PC-9 (cell line): ENCODE data around the gene GATAD1. TPM values are rescaled to one million over a fixed set of nuclear protein-coding genes. Genes with fewer than 3 reads are reported as not detected.

Experiments
- BruUV-seq: library from RNA; stranded (reverse); fragments of 400-500 nt; replicated peaks from 2 replicates; lab custom pipeline; 2021; lab: Mats Ljungman, UMichigan
- CTCF ChIA-PET: fragments of 300-600 bp; sonication (Branson Sonifier 250); formaldehyde crosslinking; loops from one replicate; lab custom pipeline; 2022; ENCODE audit warnings: antibody characterized with exemption; lab: Charles Lee
- POLR2A ChIA-PET: fragments of 300-600 bp; sonication (Branson Sonifier 250); formaldehyde crosslinking; loops from one replicate; lab custom pipeline; 2022; ENCODE audit warnings: antibody characterized with exemption; ENCODE audit not compliant: unreplicated experiment; lab: Charles Lee
- DNase-seq, 2 experiments: peaks; one replicate each; pipeline versions ENCODE4 v3.0.0 to v3.0.0-alpha.2; 2015 to 2022; ENCODE audit warnings: mixed read lengths in 1 of 2
- H2AFZ ChIP-seq: fragments of 200-600 bp; sonication (generic); 2 replicates; pipeline ENCODE4 v1.8.1; 2017; ENCODE audit warnings: antibody characterized with exemption
- H3F3A ChIP-seq: fragments of 200-600 bp; sonication (generic); 2 replicates; pipeline ENCODE4 v1.8.1; 2017; ENCODE audit warnings: antibody characterized with exemption, mild to moderate bottlenecking, low read depth; ENCODE audit not compliant: insufficient read depth
- H3K27ac ChIP-seq: fragments of 200-600 bp; sonication (generic); 2 replicates; pipeline ENCODE4 v1.6.1; 2016; ENCODE audit warnings: mixed run types
- H3K27me3 ChIP-seq: fragments of 200-600 bp; sonication (generic); 2 replicates; pipeline ENCODE4 v1.6.1; 2016; ENCODE audit warnings: low read depth, mixed run types; ENCODE audit not compliant: insufficient read depth
- H3K36me3 ChIP-seq: fragments of 200-600 bp; sonication (generic); 2 replicates; pipeline ENCODE4 v1.6.1; 2016; ENCODE audit warnings: low read depth, mixed run types
- H3K4me1 ChIP-seq: fragments of 200-600 bp; sonication (generic); replicated peaks from 2 replicates; pipeline ENCODE4 v1.6.1; 2016; ENCODE audit warnings: mixed run types; ENCODE audit not compliant: insufficient read depth
- H3K4me2 ChIP-seq: fragments of 200-600 bp; sonication (generic); 2 replicates; pipeline ENCODE4 v1.6.1; 2017; ENCODE audit warnings: mixed run types
- H3K4me3 ChIP-seq: fragments of 200-600 bp; sonication (generic); 2 replicates; pipeline ENCODE4 v1.6.1; 2016; ENCODE audit warnings: mixed run types
- H3K79me2 ChIP-seq: fragments of 200-600 bp; sonication (generic); 2 replicates; pipeline ENCODE4 v1.6.1; 2017; ENCODE audit warnings: low read depth, mixed run types
- H3K9me2 ChIP-seq: fragments of 200-600 bp; sonication (generic); 2 replicates; pipeline ENCODE4 v1.8.1; 2017; ENCODE audit warnings: mild to moderate bottlenecking; ENCODE audit not compliant: insufficient read depth
- H3K9me3 ChIP-seq: fragments of 200-600 bp; sonication (generic); 2 replicates; pipeline ENCODE4 v1.8.1; 2016; ENCODE audit warnings: low read depth; ENCODE audit not compliant: insufficient read depth
- H4K20me1 ChIP-seq: fragments of 200-600 bp; sonication (generic); 2 replicates; pipeline ENCODE4 v1.8.1; 2017; ENCODE audit not compliant: insufficient read depth
- EZH2 ChIP-seq: fragments of 200-600 bp; sonication (generic); IDR thresholded peaks from 2 replicates; pipeline ENCODE4 v1.8.0; 2017; ENCODE audit warnings: antibody characterized with exemption, low read depth
- intact Hi-C: fragments of 100-400 bp; cut with micrococcal nuclease; formaldehyde crosslinking; loops from one replicate; pipeline ENCODE4 v1.10.0; 2022; ENCODE audit not compliant: unreplicated experiment
- total RNA-seq: library from RNA; stranded (reverse); gene quantifications from 2 replicates; pipeline ENCODE4 v1.2.3, GENCODE V29; 2021
- TF ChIP-seq, protein P1 (sequence below): fragments of 200-600 bp; sonication (generic); conservative IDR thresholded peaks from 2 replicates; pipeline ENCODE4 v1.6.1; 2017; ENCODE audit warnings: mixed run types, antibody characterized with exemption, mild to moderate bottlenecking, moderate library complexity

GATAD1 gene
- total RNA-seq, 1 experiment from 2014 or later = 39.4 TPM

DNA sequence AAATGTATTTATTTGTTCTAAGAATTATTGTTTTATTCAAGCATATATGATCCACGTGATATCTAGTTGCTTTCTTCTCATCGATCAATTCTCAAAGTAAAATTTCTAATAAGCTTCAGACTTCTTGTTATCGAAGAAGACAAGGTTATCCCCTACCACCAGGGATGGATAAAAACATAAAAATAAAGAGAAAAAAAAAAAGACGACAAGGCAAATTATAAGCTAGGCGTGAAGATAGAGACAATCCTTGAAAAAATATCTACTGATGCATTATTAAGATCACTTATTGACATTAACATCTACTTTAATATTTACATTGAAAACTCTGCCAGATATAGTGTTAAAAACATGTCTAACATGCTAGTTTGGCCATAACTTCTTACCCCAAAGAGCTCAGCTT, 61.7 kb downstream of the GATAD1 start:
- ChIA-PET POLR2A (no interaction called here), CTCF (no interaction called here)
- no peak for TF ChIP-seq EZH2
- TF ChIP-seq, protein P1, sequence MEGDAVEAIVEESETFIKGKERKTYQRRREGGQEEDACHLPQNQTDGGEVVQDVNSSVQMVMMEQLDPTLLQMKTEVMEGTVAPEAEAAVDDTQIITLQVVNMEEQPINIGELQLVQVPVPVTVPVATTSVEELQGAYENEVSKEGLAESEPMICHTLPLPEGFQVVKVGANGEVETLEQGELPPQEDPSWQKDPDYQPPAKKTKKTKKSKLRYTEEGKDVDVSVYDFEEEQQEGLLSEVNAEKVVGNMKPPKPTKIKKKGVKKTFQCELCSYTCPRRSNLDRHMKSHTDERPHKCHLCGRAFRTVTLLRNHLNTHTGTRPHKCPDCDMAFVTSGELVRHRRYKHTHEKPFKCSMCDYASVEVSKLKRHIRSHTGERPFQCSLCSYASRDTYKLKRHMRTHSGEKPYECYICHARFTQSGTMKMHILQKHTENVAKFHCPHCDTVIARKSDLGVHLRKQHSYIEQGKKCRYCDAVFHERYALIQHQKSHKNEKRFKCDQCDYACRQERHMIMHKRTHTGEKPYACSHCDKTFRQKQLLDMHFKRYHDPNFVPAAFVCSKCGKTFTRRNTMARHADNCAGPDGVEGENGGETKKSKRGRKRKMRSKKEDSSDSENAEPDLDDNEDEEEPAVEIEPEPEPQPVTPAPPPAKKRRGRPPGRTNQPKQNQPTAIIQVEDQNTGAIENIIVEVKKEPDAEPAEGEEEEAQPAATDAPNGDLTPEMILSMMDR = no peak
- no peak for DNase-seq
- no peaks in the 10 kb centered on the region for H3K9me2 ChIP-seq
- no TSS peak for BruUV-seq
- H3K9me3 ChIP-seq = no peaks in the 10 kb centered on the region
- H3K4me1 ChIP-seq = no peaks in the 10 kb centered on the region
- no peaks in the 10 kb centered on the region for H3K79me2 ChIP-seq
- H3F3A ChIP-seq = no peaks in the 10 kb centered on the region
- H2AFZ ChIP-seq = no peak overlapping the region
- no peak overlapping the region for H3K4me2 ChIP-seq
- no peak overlapping the region for H3K4me3 ChIP-seq
- no peak overlapping the region for H3K27ac ChIP-seq
- H3K36me3 ChIP-seq = no peaks in the 10 kb centered on the region; the same call in 1 of the 2 replicates
- intact Hi-C loops = no loop called here
- no peaks in the 10 kb centered on the region for H3K27me3 ChIP-seq
- H4K20me1 ChIP-seq = no peaks in the 10 kb centered on the region

Other genes starting within 250 kb of the GATAD1 start
- 46.6 and 52.6 TPM in 2 replicates for gene KRIT1, start 201.6 kb upstream of the GATAD1 start, total RNA-seq
- gene ANKIB1, start 201.5 kb upstream of the GATAD1 start, total RNA-seq = 78.2 and 116 TPM in 2 replicates
- not detected in 2 replicates for gene ERVW-1, start 30.5 kb downstream of the GATAD1 start, total RNA-seq
- 13.4 and 20.2 TPM in 2 replicates for gene PEX1, start 81.0 kb downstream of the GATAD1 start, total RNA-seq
- gene RBM48, start 81.3 kb downstream of the GATAD1 start, total RNA-seq = 7.4 and 11.5 TPM in 2 replicates
- gene FAM133B, start 142.9 kb downstream of the GATAD1 start, total RNA-seq = 33.7 TPM in 2 replicates